ENCODE data around the gene CTNNA3.

Gene CTNNA3

DNA sequence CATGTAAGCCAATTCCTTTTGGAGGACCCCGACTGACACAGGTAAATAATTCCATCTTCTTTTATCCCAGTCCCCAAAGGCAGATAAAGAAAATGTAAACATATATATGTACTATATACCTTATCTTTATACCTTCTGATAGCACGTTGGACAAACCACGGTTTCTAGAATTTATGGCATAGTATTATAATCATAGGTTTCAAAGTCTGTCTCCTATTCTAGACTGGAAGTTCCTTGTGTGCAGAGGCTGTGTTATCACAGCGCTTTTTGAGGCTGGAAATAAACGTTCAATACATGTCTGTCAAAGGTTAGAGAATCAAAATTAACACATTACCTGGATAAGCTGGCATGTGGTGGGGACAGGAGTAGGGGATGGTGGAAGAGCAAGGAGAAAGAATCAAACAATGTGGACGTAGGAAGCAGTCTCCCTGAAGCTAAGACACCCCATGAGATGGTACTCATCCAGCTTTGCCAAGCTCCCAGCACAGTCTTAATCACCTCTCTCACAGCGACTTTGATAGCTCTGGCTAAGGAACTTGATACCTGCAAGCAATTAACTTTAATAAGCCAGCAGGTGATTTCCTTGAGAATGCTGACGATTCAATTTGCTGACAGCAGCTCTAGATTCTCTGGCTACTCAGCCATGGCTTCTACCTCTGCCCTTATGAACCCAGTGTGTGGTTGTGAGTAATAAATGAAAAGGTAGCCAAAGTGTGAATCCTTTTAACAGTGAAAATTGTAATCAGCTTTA is 978.6 kb downstream of the CTNNA3 start:
- DNase-seq = no peak

DNA sequence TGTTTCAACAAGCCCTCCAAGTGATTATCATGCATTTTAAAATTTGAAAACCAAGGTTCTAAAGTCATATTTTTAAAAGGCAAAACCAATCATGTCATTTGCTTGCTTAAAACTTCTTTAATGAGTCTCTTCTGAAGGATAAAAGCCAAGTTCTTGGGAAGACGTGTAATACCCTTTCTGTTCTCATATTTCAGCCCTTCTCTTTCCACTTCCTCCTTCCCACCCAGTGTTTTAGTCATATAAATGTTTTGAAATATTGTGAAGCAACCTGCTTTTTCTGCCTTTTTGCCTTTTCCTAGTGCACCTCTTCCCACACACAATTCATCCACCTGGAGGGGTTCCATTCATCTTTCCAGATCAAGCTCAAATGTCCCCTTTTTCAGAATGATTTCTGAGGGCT is 981.3 kb downstream of the CTNNA3 start:
- no peak for DNase-seq

DNA sequence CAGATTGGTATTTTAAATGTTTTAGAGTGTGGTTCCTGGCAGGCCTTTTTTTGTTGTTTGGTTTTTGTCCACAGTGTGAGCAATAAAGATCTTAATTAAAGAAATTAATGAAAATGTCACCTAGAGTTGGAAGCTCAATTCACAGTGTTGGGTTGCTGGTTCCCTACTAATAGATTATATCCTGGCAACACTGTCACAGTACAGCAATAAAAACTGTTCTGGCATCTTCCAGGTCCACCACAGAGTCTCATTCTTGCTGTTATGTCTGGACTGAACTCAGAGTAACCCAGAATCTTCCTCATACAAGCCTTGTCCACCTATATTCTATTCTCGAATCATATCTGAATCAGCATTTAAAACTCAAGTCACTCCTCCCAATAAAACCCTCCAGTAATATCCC is 982.6 kb downstream of the CTNNA3 start:
- no peak for DNase-seq

DNA sequence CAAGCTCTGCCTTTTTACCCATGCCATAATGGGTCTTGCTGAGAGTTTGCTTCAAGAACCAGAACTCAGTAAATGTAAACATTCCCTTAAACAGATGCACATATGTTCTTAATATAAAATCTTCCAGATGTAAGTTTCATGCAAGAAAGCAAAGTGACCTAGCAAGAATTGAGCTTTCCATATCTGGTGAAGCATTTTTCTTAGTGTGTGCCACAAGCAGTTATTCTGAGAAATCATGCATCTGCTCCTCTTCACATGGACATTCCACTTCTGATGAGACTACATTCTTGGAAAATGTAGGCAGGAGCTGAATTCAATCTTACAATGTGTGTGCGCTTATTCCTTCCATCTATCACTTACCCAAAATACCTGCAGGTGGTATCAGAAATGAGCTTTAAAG is 997.9 kb downstream of the CTNNA3 start:
- DNase-seq = no peak

DNA sequence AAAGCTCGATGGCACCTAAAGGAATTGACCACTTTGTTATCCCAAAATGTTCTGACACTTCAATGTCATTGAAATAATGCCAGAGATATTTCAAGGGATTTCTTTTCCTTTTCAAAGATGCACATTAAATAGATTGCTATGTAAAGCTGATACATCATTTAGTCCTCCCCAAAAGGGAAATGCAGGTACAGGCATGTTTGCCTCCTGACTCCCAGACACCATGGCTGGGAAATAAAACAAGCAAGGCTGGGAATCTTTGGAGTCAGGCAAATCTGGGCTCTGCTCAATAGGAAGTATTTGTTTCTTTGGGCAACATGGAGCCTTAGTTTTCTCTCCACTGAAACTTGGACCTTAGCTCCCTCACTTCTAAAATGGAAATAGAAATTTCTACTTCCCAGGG is 1000.9 kb downstream of the CTNNA3 start:
- DNase-seq = no peak

DNA sequence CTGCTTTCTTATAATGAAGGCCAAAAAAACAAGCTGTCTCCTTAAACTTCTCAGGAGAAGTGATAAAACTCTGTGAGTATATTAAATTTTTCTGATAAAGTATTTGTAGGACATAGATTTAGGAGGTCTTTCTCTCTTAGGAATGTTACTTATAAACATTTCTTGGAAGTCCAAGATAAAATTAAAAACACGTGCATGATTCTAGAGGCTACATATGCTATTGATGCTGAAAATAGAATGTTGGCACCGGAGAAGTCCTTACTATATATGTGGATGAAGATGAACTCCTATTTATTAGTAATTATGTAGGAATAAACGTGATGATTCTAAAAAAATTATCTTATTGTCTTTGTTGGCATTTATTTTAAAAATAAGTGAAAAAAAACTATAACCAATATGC is 1011.4 kb downstream of the CTNNA3 start:
- DNase-seq = no peak

DNA sequence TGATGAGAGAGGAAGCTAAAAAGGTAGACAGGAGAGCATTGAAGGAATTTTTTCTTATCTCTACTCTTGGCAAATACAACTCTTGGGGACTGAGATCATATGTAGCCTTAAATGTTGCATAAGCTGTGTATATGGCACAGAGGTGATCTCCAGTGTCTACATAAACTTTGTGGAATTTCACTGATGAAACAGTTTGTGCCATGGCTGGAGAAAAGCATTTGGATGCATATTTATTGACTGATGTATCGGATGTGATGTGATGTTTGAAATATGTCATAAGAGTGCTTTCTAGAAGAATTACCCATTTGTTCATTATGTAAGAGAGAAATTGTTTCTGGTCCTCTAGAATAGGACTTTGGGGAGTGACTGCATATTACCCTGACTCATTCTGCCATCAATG is 1015.1 kb downstream of the CTNNA3 start:
- no peak for DNase-seq

DNA sequence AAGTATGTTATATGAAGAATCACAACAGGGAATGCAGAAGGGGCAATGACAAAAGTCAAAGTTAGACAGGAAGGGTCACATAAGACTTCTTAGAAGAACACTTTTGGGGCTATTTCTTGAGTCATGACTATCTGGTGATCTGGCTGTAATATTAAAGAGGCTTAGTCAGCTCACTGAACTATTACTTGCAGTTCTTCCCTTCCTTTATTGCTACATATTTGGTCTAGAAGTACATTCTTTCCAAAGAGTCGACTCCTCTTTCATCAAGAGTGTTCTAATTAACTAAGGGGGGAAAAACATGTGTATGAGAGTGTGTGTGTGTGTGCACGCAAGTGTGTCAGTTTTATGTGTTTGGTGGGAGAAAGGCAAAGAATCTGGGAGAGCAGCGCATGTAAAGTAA is 1017.5 kb downstream of the CTNNA3 start:
- no peak for DNase-seq

DNA sequence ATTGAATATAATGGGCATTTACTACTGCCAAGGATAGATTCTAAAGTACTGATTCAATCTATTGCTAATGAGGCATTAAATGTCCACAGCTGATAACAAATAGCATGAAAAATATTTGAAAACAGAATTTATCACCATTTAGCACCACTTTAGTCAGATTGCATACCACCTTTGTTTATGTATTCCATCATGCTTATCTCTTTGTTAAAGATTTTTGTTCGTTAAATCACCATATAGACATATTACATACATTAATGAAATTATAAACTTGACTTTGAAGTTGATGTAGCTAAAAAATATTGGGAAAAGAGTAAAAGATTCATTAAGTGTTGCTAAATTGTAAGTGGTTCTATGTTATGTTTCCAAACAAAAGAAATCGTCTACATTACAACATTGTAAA is 1022.9 kb downstream of the CTNNA3 start:
- DNase-seq = no peak

DNA sequence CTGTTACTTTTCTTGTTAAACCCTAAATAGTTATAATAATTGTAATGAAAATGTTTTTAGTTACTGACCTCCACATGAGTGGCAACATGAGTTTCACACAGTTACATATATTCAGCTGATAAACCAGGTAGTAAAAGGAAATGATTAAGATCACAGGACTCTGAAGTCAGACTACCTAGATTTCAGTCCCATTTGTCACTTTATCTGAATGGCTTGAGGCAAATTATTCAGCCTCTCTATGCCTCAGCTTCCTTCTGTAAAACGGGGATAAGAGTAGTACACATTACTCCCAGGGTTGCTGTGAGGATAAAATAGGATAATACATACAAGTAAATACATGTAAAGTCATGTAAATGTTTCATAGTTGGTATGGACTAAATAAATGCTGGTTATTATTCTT is 1024.4 kb downstream of the CTNNA3 start:
- no peak for DNase-seq

DNA sequence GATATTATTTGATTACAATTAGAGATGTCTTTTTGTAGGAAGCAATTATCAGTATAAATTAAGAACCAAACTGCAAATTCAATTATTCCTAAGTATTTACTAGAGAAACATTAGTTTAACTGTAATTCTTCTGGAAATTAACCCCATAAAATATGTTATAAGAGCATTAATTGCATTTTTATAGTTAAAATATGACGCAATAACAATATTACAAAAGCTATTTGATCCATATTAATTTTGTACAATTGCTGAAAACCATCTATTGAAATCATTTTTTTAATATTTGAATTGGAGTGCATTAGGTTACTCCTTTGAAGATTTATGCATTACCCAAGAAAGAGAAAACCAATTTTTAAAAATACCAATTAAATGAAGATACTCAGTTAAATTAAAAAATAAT is 1024.9 kb downstream of the CTNNA3 start:
- no peak for DNase-seq

DNA sequence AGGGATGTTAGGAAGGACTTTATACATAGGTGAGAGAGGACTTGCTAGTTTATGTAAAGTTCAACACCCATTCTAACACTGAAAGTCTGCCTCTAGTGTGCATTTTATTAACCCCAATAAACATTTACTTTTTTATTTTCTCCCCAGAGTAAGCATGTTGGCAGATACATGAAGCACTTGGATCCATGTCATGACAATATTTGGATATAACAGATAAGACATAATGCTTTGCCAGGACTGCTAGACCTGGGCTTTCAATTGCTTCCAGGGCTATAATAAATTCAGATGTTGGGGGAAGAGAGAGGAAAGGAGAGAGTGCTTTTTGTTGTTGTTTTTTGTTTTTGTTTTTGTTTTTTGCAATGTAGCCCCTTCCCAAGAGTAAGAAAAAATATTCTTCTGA is 1039.5 kb downstream of the CTNNA3 start:
- DNase-seq = no peak

DNA sequence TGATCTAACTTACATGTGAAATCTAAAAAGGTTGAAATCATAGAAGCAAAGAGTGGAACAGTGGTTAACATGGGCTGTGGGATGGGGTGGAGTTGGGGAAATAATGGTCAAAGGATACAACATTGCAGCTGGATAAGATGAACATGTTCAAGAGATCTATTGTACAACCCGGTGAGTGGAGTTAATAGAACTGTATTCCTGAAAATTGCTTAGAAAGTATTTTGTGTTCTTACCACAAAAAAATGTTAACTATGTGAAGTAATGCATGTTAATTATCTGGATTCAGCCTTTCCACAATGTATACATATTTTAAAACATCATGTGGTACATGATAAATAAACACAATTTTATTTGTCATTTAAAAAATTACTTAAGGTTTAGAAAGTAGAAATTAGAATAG is 1041.1 kb downstream of the CTNNA3 start:
- DNase-seq = no peak

DNA sequence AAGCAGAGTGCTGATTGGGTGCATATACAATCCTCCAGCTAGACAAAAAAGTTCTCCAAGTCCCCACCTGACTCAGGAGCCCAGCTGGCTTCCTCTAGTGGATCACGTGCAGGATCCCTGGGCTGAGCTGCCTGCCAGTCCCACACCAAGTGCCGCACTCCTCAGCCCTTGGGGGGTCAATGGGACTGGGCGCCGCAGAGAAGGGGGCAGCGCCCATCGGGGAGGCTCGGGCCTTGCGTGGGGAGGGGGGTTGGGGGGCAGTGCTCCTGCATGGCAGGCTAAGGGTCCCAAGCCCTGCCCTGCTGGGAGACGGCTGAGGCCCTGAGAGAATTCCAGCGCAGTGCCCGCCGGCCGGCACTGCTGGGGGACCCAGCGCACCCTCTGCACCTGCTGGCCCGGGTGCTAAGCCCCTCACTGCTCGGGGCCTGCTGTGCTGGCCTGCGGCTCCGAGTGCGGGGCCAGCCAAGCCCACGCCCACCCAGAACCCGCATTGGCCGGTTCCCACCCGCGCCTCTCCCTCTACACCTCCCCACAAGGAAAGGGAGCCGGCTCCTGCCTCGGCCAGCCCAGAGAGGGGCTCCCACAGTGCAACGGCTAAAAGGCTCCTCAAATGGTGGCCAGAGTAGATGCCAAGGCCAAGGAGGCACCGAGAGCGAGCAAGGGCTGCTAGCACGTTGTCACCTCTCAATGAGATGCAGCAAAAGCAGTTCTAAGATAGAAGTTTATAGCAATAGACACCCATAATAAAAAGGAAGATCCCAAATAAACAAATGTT is 1044.5 kb downstream of the CTNNA3 start:
- DNase-seq = no peak

DNA sequence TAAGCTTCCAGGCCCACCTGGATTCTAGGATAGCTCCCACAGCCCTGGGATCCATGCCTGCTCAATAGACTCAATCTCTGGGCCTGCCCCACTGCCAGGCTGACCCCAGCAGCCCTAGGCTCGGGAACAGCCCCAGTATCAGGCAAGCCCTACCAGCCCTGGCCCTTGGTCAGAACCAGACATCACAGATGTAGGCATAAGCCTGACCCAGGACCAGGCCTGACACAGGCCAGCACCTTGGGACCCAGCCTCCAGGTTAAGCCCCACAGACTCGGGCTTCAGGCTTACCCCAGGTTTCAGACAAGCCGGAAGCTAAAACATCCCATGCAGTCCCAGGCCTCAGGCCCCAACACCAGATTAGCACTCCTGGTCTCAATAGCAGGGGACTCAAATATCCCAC is 1046.4 kb downstream of the CTNNA3 start:
- no peak for DNase-seq

DNA sequence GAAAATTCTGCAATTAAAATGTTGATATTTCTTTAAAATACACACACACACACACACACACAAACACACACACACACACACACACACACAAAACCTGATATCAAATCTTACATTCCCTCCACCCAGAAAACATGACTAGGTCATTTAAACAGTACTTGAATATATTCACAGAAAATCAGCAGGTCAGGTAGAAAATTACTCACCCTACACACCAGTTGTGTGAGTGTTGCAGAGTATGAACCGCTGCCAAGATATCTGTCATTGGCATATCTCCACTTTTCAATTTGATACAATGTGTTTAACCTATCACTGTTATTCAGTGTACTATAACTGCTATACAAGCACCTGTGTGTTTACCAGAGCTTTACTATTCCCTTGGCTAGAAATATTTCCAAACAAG is 1053.8 kb downstream of the CTNNA3 start:
- DNase-seq = no peak

DNA sequence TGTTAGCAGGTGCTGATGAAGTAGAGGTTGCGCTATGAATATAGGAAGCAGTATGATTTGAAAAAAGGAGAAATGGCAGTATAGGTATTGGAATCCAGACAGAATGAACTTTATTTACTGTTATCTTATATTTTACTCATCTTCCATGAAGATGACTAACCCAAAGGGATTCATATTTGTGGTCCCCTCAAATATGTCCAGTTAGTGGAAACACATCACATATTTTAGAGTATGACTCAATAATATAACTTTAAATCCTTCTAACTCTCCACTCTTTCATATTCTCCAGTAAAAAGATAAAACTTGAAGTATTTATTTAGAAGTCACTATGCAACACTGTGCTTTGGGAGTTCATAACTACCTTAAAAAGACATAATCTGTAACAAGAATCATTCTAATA is 1056.6 kb downstream of the CTNNA3 start:
- DNase-seq = no peak

DNA sequence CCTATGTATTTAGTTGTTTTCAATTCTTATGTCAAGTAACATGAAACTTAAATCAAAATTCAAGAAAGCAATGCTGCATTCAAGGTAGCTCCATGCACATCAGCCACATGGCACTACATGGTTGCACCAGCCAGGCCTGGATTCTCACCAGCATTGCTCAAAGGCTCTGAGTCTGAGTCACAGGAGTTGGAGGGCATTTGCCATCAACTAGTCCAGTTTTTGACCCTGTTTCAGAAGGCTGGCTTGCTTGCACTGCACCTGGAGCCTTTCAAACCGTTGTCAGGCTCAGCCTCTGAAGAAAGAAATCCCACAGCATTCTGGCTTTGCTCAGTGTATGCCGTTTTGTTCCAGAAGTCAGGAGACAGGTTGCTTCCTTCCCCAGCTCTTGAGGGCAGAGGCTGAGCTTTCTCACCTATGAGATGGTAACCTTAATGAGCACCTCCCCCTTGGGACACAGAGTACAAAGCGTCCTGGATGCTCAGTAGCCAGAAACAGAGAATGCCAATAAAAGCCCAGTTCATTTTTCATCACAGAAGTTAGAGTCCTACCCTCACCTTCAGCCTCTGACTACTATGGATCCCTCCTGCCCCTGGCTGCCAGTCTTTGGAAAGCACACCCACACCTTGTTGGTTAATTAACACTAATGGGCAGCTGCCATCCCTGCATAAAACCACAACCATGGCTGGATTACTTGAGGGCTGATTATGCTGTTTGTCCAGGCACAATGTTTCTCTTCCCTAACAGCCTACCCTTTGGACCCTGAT is 1058.5 kb downstream of the CTNNA3 start:
- no peak for DNase-seq

DNA sequence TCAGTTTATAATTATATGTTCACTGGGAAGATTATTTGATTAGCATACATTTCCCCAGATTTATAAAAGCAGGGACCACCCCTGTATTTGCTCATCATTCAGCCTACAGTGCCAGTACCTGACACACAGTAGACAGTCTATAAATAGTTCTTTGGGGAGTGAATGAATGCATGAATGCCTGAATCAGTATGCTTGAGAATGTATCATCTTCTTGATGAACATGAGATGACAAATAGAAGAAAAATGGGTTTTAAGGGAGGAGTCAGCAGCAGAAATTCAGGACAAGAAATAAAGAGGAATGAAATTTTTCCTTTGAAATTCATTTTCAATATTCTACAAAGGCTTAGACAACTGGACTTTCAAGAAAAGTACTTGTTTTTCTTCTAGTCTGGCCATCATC is 1066.0 kb downstream of the CTNNA3 start:
- no peak for DNase-seq

DNA sequence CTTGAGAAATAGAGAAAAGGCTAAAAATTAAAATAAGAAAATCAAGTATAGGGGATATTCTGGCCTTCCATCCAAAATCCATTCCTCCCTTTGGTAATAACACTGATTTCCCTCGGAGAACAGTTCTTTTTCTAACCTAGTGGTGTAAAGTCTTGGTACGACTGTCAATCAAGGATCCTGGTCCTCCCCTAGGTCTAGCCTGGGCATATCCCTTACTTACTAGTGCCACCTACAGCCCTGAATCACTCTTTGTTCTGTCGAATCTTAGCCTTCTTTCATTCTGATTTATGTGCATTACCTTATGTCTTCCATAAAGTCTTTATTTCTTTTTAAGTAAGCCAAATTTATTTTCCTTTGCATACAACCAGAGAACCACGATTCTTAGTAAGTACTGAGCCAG is 1068.8 kb downstream of the CTNNA3 start:
- no peak for DNase-seq

DNA sequence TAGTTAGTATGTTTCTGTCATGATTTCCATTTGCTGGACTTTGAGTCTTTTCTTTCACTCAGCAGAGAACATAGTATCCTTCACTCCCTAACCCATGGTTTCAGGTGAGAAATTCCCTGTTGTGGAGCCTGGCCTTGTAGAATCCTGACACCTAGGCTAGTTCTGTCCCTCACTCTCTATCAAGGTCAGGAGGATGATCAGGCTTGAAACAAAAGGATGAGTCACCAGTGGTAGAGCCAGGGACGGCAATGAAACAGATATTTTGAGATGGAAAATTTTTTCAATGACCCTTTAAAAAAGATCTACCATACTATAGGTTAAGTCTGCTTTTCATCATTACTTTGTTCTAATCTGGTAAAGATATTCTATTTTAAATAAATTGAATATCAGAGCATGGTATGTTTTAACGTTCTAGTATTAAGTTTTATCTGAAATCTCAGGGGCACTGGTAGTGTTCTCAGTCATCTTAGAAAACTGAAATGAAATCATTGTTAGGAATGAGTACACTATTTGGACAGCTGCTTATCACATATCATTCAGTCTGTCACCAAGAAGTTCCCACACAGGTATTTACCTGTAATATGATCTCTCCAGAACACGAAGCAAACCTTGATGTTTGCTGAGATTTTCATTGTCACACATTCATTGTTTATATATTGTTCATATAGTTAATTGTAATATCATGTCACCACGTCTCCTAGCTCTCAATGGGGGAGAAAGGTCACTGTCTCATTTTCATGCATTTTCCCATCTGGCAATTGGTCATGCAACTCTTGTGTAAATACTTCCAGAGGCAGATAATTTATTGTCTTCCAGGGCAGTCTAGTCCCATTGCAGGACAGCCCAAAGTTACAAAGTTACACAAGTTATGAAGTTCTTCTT is 1070.0 kb downstream of the CTNNA3 start:
- no peak for DNase-seq

DNA sequence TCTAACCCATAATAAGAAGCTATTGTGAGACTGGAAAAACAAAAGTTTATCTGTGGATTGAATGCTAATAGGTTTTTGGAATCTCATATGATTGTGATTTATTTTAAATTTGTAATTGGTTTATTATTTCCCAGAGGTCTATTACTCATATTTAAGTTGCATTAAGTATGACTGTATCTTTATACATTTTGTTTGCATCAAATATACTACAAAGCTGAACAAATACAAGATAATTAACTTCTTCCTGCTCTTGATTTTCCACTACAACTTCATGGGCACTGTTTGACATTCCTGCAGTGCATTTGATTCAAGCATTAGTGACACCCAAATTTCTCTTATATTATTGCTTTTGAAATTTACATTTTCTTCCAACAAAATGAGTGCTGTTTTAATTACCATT is 1073.9 kb downstream of the CTNNA3 start:
- no peak for DNase-seq

DNA sequence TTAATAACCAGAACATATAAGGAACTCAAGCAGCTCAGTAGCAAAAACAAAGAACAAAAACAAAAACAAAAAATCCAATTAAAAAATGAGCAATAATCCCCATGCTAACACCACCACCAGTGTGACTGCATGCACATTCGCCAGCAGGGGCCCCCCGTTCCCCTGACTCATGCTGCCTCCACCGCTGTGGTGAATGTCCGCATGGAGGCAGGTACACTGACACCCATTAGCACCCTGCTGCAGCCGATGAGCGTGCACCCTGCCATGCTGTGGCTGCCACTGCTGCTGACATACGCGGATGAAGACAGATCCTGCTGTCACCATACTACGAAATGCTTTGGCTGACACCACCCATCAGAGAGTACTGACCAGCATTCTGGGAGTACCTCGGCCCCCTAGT is 1091.8 kb downstream of the CTNNA3 start:
- DNase-seq = no peak

Data from activated CD4-positive, alpha-beta T cell treated with anti-CD3 and anti-CD28 coated beads, Interleukin-2, amount 50 U/mL, for 1 hour (primary cell).